HG03066 (cell line): ENCODE data around the gene MRPS35.
A peak's percentile ranks its signal among the peaks of the same experiment; 100 is the strongest.
"Not testable (repeated sequence)": the region's sequence is repeated elsewhere in the genome, so short reads cannot be mapped to it uniquely, and the experiment has no call there.

Experiments
- ATAC-seq: cut with Tn5 transposase; IDR thresholded peaks from one replicate; pipeline ENCODE4 v1.9.1; 2021; ENCODE audit warnings: low read depth; ENCODE audit not compliant: unreplicated experiment

Gene MRPS35

GRCh38 chr12:27707216-27707615 is 3.4 kb upstream of the MRPS35 start:
- no peak for ATAC-seq

- no peak for ATAC-seq
These were observed 1.3 kb upstream of the MRPS35 start for GRCh38 chr12:27709212-27709931.

- peak; percentile 38 for ATAC-seq
These were observed 570 bp upstream of the MRPS35 start for GRCh38 chr12:27709932-27710591.

DNA sequence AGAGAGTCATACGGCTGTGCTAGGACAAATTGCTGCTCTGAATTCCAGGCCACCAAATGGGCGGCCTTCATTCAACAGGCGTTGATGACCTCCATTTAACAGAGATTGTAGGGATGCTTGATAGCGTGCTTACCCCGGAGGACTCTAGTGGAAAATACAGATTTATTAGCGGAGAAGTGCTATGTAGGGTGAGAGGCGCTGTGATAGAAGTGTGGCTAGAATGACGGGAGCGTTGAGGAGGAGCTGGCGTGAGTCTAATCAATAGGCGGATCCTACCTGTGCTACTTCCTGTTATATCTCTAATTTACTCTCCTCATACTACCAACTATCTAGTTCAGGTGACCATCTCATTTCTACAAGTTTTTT is 668 bp downstream of the MRPS35 start:
- peak; percentile 2 for ATAC-seq

- no peak for ATAC-seq
These were observed 1.3 kb downstream of the MRPS35 start for GRCh38 chr12:27711967-27712366.

DNA sequence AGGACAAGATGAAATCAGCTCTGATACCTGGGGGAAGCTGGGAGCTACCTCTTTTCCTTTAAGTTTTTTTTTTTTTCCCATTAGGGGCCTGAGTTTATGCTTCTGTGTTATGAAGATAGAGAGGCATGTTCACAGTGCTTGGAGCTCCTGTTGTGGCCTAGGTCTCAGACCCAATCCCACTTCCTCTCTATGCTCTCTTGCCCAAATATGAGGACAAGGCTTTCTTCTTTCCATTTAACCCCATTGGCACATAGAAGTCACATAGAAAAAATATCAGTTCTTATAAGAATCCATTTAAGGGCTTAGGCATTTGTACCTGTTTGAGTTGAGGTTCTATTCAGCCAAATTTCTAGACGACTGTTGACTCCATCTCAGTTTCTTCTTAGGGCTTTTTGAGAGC is 12.6 kb downstream of the MRPS35 start:
- no peak for ATAC-seq

DNA sequence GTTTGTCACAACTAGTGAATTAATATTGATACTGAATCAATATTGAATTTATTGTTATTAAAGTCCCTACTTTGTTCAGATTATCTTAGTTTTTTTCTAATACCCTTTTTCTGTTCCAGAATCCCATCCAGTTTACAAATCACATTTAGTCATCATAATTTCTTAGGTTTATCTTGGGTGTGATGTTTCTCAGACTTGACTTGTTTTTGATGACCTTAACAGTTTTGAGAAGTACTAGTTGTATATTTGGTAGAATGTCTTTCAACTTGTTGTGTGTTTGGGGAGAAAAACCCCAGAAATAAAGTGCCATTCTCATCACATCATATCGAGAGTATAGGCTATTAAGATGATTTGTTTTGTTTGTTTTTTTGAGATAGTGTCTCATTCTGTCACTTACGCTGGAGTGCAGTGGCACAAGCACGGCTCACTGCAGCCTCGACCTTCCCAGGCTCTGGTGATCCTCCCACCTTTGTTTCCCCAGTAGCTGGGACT is 19.5 kb downstream of the MRPS35 start:
- ATAC-seq, result no peak

DNA sequence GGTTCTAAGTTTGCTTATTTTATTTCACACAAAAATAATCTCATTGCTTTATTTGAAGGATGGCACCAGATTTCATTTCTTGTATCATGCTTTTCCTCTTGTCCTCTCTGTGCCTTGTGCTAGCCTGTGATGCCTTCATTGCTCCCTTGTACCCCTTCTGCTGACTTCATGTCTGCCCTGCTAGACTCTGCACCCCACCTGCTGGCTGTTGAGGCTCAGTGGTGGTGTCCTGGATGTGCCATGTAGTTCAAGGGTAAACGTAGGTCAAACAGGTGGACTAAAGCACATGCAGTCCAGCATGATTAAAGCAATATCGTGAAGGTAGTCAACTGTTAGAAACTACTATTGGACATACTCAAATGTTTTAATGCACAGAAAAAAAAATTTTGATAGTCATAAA is 21.6 kb downstream of the MRPS35 start:
- ATAC-seq, result no peak

DNA sequence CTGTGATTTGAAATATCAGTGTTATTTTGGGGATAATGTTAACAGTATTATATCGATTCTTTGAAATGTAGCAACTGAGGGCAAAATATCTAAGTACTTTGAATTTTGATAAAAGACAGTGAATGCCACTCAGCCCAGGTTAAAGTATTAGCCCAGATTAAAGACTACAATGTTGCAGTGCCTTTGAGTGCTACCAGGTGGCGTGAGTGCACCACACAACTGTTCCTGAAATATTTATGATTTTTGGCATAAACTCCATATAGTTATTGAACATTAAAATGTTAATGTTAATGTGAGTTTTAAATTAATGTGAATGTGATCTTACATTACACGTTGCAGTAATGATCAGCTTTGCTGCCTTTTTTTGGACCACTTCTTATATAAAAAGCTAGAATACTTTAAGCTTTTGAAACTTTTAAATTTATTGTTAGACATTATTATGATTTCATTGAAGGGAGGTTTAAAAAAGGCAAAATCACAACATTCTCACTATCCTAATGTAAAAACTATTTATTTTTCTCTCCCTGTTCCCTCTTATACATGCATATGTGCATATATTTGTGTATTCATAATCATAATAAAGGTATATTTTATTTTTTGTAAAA is 22.5 kb downstream of the MRPS35 start:
- no peak for ATAC-seq

GRCh38 chr12:27733791-27734190 is 23.2 kb downstream of the MRPS35 start:
- ATAC-seq, result no peak

GRCh38 chr12:27734321-27734720 is 23.7 kb downstream of the MRPS35 start:
- ATAC-seq, result not testable (repeated sequence)

DNA sequence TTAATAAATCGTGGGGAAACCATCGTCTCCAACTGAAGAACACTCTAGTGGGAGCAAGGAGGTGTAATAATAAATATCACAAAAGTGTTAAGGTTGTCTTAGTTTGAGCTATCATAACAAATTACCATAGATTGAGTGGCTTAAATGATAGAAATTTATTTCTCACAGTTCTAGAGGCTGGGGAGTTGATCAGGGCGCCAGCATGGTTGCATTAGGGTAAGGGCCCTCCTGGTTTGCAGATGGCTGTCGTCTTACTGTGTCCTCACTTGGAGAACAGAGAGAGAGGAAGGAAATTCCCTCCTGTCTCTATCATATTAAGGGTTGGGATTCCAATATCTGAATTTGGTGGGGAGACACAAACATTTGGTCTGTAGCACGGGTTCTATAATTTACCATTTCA is 33.0 kb downstream of the MRPS35 start:
- ATAC-seq, result no peak

GRCh38 chr12:27745734-27746133 is 35.1 kb downstream of the MRPS35 start:
- ATAC-seq, result not testable (repeated sequence)

GRCh38 chr12:27747111-27747820 is 36.6 kb downstream of the MRPS35 start:
- ATAC-seq, result no peak

DNA sequence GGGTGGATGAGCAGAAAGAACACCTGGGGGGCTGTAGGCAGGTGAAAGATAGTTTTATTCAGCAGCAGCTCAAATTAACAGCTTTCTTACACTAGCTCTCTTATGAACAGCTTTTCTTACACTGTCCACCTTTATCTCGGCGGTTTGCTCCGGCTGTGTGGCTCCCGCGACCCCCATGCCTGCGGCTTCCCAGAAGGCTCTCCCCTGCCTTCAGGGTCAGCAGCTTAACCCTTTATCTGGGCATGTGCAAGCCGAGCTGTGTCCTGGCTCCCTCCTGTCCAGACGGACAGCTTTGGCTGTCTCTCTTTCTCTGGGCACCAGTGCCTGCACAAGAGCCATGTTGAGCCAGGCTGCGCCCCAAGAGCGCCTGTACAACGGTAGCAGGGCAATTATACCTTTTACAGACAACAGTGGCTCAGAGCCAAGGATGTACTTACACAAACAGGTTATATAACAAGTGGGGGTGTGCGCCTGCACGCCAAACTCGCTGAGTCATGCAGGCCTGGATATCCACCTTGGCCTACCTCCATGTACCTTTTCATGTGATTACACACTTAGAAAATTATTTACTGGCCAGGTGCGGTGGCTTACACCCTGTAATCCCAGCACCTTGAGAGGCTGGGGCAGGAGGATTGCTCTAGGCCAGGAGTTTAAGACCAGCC is 40.9 kb downstream of the MRPS35 start:
- no peak for ATAC-seq

DNA sequence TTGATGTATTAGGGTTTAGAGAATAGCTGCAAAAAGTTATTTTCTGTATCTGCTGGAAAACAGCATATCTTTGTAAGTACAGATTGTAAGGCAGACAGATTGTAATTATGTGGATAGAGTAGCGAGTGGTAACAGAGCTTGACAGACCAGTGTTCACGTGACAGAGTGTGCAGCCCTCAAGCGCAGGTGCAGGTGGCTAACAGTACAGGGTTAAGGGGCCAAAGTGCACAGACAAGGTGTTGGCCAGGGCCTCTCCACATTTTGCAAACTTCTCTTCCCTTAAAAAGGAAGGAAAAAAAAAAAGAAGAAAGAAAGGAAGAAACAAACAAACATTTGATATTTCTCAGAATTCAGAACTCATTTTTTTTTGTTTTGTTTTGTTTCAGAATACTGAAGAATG is 44.2 kb downstream of the MRPS35 start:
- ATAC-seq, result no peak

GRCh38 chr12:27756670-27757195 is 46.1 kb downstream of the MRPS35 start:
- ATAC-seq, result no peak

- ATAC-seq, result no peak
These were observed 52.1 kb downstream of the MRPS35 start for GRCh38 chr12:27762757-27763156.

GRCh38 chr12:27766587-27766986 is 56.0 kb downstream of the MRPS35 start:
- no peak for ATAC-seq

DNA sequence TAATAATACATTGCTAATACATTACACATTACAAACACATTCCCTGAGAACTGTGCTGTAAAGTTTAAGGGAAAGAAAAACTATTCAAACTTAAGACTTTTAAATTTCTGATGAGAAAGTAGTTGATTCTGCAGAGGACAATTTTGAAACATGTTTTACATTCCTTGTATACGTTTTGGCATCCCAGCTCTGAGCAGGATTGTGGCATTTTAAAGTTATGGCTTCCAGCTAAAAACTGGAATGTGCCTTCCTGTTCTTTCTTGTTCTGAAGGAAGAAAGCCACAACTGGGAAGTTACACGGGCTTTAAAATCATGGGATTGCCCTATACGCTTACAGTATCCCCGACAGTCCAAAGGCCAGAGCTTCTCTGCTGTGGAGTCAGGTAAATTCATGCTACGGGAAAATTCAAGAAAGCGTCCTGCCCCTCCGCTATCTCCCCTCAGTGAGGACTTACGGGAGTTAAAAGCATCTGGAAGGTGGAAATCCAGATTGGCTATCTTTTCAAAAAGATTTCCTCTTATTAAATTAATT is 58.6 kb downstream of the MRPS35 start:
- ATAC-seq, result no peak
